Measurements from ENCODE around the gene CFAP221.

- TF ChIP-seq EZH2 (IDR thresholded peaks at IDR 0.05; ENCODE audit: low read length) = no peak
- no peak for TF ChIP-seq CTCF (optimal IDR thresholded peaks at IDR 0.05 in 1 of 3, IDR thresholded peaks at IDR 0.05 in 1 of 3, conservative IDR thresholded peaks at IDR 0.05 in 1 of 3; ENCODE audit: extremely low read depth in 1 of 3, insufficient read depth in 2 of 3, low read length in 3 of 3)
These were observed 23.0 kb downstream of the CFAP221 start for GRCh38 chr2:119567292-119567691.

Measured in keratinocyte (primary cell).